B cell (primary cell): ENCODE data around the gene OXCT1. TPM values are rescaled to one million over a fixed set of nuclear protein-coding genes. Genes with fewer than 3 reads are reported as not detected.

Experiments
- ATAC-seq: fragments of 200-7000 bp; cut with Tn5 transposase; one replicate; pipeline ENCODE4 v1.10.0; 2021; ENCODE audit warnings: low read depth, mild to moderate bottlenecking, moderate number of reproducible peaks, moderate library complexity
- CTCF ChIA-PET: fragments of 350-600 bp; sonication (Branson Sonifier 250); formaldehyde crosslinking; loops from one replicate; lab custom pipeline; 2021; ENCODE audit warnings: antibody characterized with exemption, inconsistent platforms; lab: Charles Lee
- POLR2A ChIA-PET: fragments of 350-600 bp; sonication (Branson Sonifier 250); formaldehyde crosslinking; loops from one replicate; lab custom pipeline; 2021; ENCODE audit warnings: antibody characterized with exemption; lab: Charles Lee
- DNase-seq: peaks from one replicate; pipeline ENCODE4 v3.0.0; 2013
- H2AFZ ChIP-seq: 2 replicates; pipeline ENCODE4 v1.6.1; 2012; ENCODE audit warnings: mild to moderate bottlenecking, low read depth, low read length; ENCODE audit not compliant: insufficient read depth, poor library complexity, severe bottlenecking
- H3K27ac ChIP-seq, 2 donors: 1 replicate in 1 of 2; 2 replicates in 1 of 2; pipeline ENCODE4 v1.5.1; 2012 to 2013; ENCODE audit warnings: low read length in 2 of 2, mild to moderate bottlenecking in 2 of 2, moderate library complexity in 1 of 2
- H3K27me3 ChIP-seq, 4 experiments: fragments of 200-600 bp in 1 of 4; sonication (generic) in 1 of 4; replicated peaks in 1 of 4; 1 replicate in 2 of 4; 2 replicates in 2 of 4; pipeline versions ENCODE4 v1.6.1 to v1.7.0; 2013 to 2016; ENCODE audit warnings: low read length in 3 of 4, mild to moderate bottlenecking in 2 of 4, mixed read lengths in 1 of 4, moderate library complexity in 1 of 4; ENCODE audit not compliant: insufficient read depth in 4 of 4, control insufficient read depth in 3 of 4; ENCODE audit errors: control extremely low read depth in 1 of 4
- H3K36me3 ChIP-seq, 2 experiments: replicated peaks in 1 of 2; 1 replicate in 1 of 2; 2 replicates in 1 of 2; pipeline versions ENCODE4 v1.6.1 to v1.7.1; 2013; ENCODE audit warnings: low read length in 1 of 2; ENCODE audit not compliant: insufficient read depth in 2 of 2, control insufficient read depth in 1 of 2; ENCODE audit errors: control extremely low read depth in 1 of 2, extremely low read depth in 1 of 2
- H3K4me1 ChIP-seq, 2 donors: fragments of 200-600 bp in 1 of 2; sonication (generic) in 1 of 2; 1 replicate in 1 of 2; 2 replicates in 1 of 2; pipeline versions ENCODE4 v1.5.1 to v1.6.1; 2013 to 2017; ENCODE audit warnings: low read length in 2 of 2; ENCODE audit not compliant: control insufficient read depth in 2 of 2, insufficient read depth in 2 of 2
- H3K4me2 ChIP-seq: replicated peaks from 2 replicates; pipeline ENCODE3; 2012; ENCODE audit warnings: mild to moderate bottlenecking, low read depth, low read length; ENCODE audit not compliant: poor library complexity, severe bottlenecking
- H3K4me3 ChIP-seq, 5 experiments: fragments of 200-600 bp in 1 of 5; sonication (generic) in 1 of 5; 1 replicate in 3 of 5; 2 replicates in 2 of 5; pipeline versions ENCODE4 v1.5.1 to v1.7.0; 2011 to 2016; ENCODE audit warnings: low read length in 4 of 5, mild to moderate bottlenecking in 4 of 5, low read depth in 2 of 5, control low read depth in 1 of 5, moderate library complexity in 1 of 5; ENCODE audit not compliant: insufficient read depth in 1 of 5; ENCODE audit errors: control extremely low read depth in 1 of 5, extremely low read depth in 1 of 5
- H3K79me2 ChIP-seq: fragments of 200-600 bp; sonication (generic); one replicate; pipeline ENCODE4 v1.6.0; 2016; ENCODE audit warnings: low read length; ENCODE audit not compliant: control insufficient read depth, insufficient read depth
- H3K9ac ChIP-seq: fragments of 200-600 bp; sonication (generic); 2 replicates; pipeline ENCODE4 v1.6.1; 2017; ENCODE audit warnings: mild to moderate bottlenecking, low read length, moderate library complexity
- H3K9me3 ChIP-seq, 3 donors: one replicate each; pipeline versions ENCODE4 v1.6.1 to v1.7.1; 2013; ENCODE audit warnings: low read length in 2 of 3; ENCODE audit not compliant: control insufficient read depth in 2 of 3, insufficient read depth in 1 of 3; ENCODE audit errors: control extremely low read depth in 1 of 3
- H4K20me1 ChIP-seq: 2 replicates; pipeline ENCODE4 v1.6.0; 2012; ENCODE audit warnings: mild to moderate bottlenecking, low read length; ENCODE audit not compliant: insufficient read depth, control insufficient read depth, poor library complexity, severe bottlenecking
- H3K27ac Mint-ChIP-seq: one replicate; pipeline ENCODE4 v1.8.0; 2021; ENCODE audit warnings: mixed read lengths
- H3K27me3 Mint-ChIP-seq: one replicate; pipeline ENCODE4 v1.8.0; 2021; ENCODE audit warnings: mixed read lengths
- H3K4me1 Mint-ChIP-seq: one replicate; pipeline ENCODE4 v1.8.0; 2021; ENCODE audit warnings: mixed read lengths
- H3K4me3 Mint-ChIP-seq: one replicate; pipeline ENCODE4 v1.8.0; 2021; ENCODE audit warnings: mixed read lengths
- H3K9me3 Mint-ChIP-seq: one replicate; pipeline ENCODE4 v1.8.0; 2022; ENCODE audit warnings: mixed read lengths; ENCODE audit not compliant: insufficient read depth
- CTCF ChIP-seq: fragments of 200-600 bp; IDR thresholded peaks from one replicate; pipeline ENCODE4 v1.8.0; 2022; ENCODE audit warnings: antibody characterized with exemption, mild to moderate bottlenecking
- EZH2 ChIP-seq: IDR thresholded peaks from 2 replicates; pipeline ENCODE4 v1.6.1; 2012; ENCODE audit warnings: borderline replicate concordance, low read depth, mild to moderate bottlenecking, moderate library complexity, low read length; ENCODE audit not compliant: insufficient read depth, poor library complexity, severe bottlenecking
- WGBS: methylation state at CpG from one replicate; pipeline ENCODE4 v1.1.5; 2013; ENCODE audit warnings: missing lambda C conversion rate; ENCODE audit not compliant: insufficient coverage; 5-methylcytosine and 5-hydroxymethylcytosine counted together
- intact Hi-C: fragments of 100-400 bp; cut with micrococcal nuclease; formaldehyde crosslinking; loops from one replicate; pipeline ENCODE4 v1.10.0; 2022
- polyA plus RNA-seq: library from polyadenylated mRNA; depleted of rRNA; stranded (reverse); fragments of >200 nt; gene quantifications from 2 replicates; pipeline ENCODE4 v1.2.3, GENCODE V29; 2012
- total RNA-seq, 2 donors: library from RNA; stranded (reverse); fragments of 120-200 nt in 1 of 2; gene quantifications; 1 replicate in 1 of 2; 2 replicates in 1 of 2; pipeline versions ENCODE4 v1.2.3 to v1.2.4, GENCODE V29; 2013 to 2022

OXCT1 gene
- total and polyA plus RNA-seq, 2 donors (not counting 1 experiment from before 2014, with no cell fraction given), result 11.0 to 35.6 TPM

GRCh38 chr5:41686767-41687166 is 183.5 kb downstream of the OXCT1 start:
- no CpG with 5 or more reads among the region's 2 CpGs for WGBS
- no peak for TF ChIP-seq EZH2
- no peak for TF ChIP-seq CTCF
- no peaks in the 10 kb centered on the region for H3K4me1 Mint-ChIP-seq

GRCh38 chr5:41686191-41686590 is 184.0 kb downstream of the OXCT1 start:
- intact Hi-C loops, result no loop called here
- no peaks in the 10 kb centered on the region for H3K79me2 ChIP-seq
- H3K4me3 Mint-ChIP-seq, result no peak overlapping the region
- no peaks in the 10 kb centered on the region for H3K4me1 Mint-ChIP-seq
- H3K27me3 ChIP-seq, result no peaks in the 10 kb centered on the region
- H3K27ac ChIP-seq, result no peak overlapping the region
- H3K27ac Mint-ChIP-seq, result no peak overlapping the region
- no peak for TF ChIP-seq CTCF
- TF ChIP-seq EZH2, result no peak
- ChIA-PET CTCF (no interaction called here), POLR2A (no interaction called here)
- no peaks in the 10 kb centered on the region for H3K9me3 Mint-ChIP-seq
- H3K4me2 ChIP-seq, result no peak overlapping the region
- H3K36me3 ChIP-seq, result no peaks in the 10 kb centered on the region
- H3K9me3 ChIP-seq, result peaks cover 0 to 3% (median 0%) of the 10 kb centered on the region in 3 donors
- no peaks in the 10 kb centered on the region for H4K20me1 ChIP-seq
- H2AFZ ChIP-seq, result no peak overlapping the region
- H3K4me3 ChIP-seq, result no peak overlapping the region
- H3K4me1 ChIP-seq, result no peaks in the 10 kb centered on the region
- DNase-seq (no peak), ATAC-seq (no peak)
- no peaks in the 10 kb centered on the region for H3K27me3 Mint-ChIP-seq
- no peak overlapping the region for H3K9ac ChIP-seq

More at GRCh38 chr5:41686767-41687166, 183.5 kb downstream of the OXCT1 start:
- Histone ChIP-seq H3K4me1 (no peaks in the 10 kb centered on the region), H3K27ac (no peak overlapping the region), H3K9ac (no peak overlapping the region), H3K4me2 (no peak overlapping the region), H3K36me3 (no peaks in the 10 kb centered on the region), H3K9me3 (peaks cover 0 to 3% (median 0%) of the 10 kb centered on the region in 3 donors), H4K20me1 (no peaks in the 10 kb centered on the region), H2AFZ (no peak overlapping the region), H3K27me3 (no peaks in the 10 kb centered on the region), H3K4me3 (no peak overlapping the region), H3K79me2 (no peaks in the 10 kb centered on the region)
- H3K27ac Mint-ChIP-seq, result no peak overlapping the region
- CTCF ChIA-PET, result no interaction called here
- no peak for DNase-seq
- no peak overlapping the region for H3K4me3 Mint-ChIP-seq
- no peaks in the 10 kb centered on the region for H3K9me3 Mint-ChIP-seq
- POLR2A ChIA-PET, result no interaction called here
- no peak for ATAC-seq
- no peaks in the 10 kb centered on the region for H3K27me3 Mint-ChIP-seq
- intact Hi-C loops, result no loop called here
